Hematopoietic multipotent progenitor cell treated with erythropoietin and hydrocortisone succinate and interleukin-3 and kit ligand, for 15 days (in vitro differentiated cells): Measurements from ENCODE around the gene OS9.

Experiments used
- DNase-seq: peaks from one replicate; pipeline ENCODE4 v3.0.0-alpha.2; 2015; ENCODE audit warnings: low spot score

OS9 gene

GRCh38 chr12:57723630-57723962 is 29.7 kb downstream of the OS9 start:
- DNase-seq: no peak

- no peak for DNase-seq
Measured at GRCh38 chr12:57724003-57724935, 30.3 kb downstream of the OS9 start.

GRCh38 chr12:57724936-57725740 is 31.2 kb downstream of the OS9 start:
- no peak for DNase-seq

GRCh38 chr12:57725851-57726150 is 31.9 kb downstream of the OS9 start:
- DNase-seq: no peak

- DNase-seq: peak; percentile 15
Measured at GRCh38 chr12:57726151-57726883, 32.4 kb downstream of the OS9 start.

- DNase-seq: no peak
Measured at GRCh38 chr12:57726884-57727757, 33.2 kb downstream of the OS9 start.

- DNase-seq: no peak
Measured at GRCh38 chr12:57727758-57728395, 33.9 kb downstream of the OS9 start.

- DNase-seq: no peak
Measured at GRCh38 chr12:57729321-57729844, 35.5 kb downstream of the OS9 start.

GRCh38 chr12:57730336-57731067 is 36.6 kb downstream of the OS9 start:
- no peak for DNase-seq

GRCh38 chr12:57731411-57732080 is 37.6 kb downstream of the OS9 start:
- DNase-seq: no peak

GRCh38 chr12:57732270-57732669 is 38.3 kb downstream of the OS9 start:
- no peak for DNase-seq

- DNase-seq: no peak
Measured at GRCh38 chr12:57732726-57733593, 39.0 kb downstream of the OS9 start.

GRCh38 chr12:57733928-57734327 is 40.0 kb downstream of the OS9 start:
- no peak for DNase-seq

- DNase-seq: no peak
Measured at GRCh38 chr12:57734591-57734990, 40.7 kb downstream of the OS9 start.

- no peak for DNase-seq
Measured at GRCh38 chr12:57735198-57735855, 41.4 kb downstream of the OS9 start.

GRCh38 chr12:57735952-57736740 is 42.2 kb downstream of the OS9 start:
- DNase-seq: no peak

- DNase-seq: no peak
Measured at GRCh38 chr12:57736741-57737466, 43.0 kb downstream of the OS9 start.
